ENCODE measurements around the gene CHST5. TPM values are rescaled to one million over a fixed set of nuclear protein-coding genes. Genes with fewer than 3 reads are reported as not detected.
A peak's percentile ranks its signal among the peaks of the same experiment; 100 is the strongest.
"Not testable (repeated sequence)": the region's sequence is repeated elsewhere in the genome, so short reads cannot be mapped to it uniquely, and the experiment has no call there.

CHST5 gene
- total and polyA plus RNA-seq, 7 donors, result 0.41 to 18.3 (median 15.0) TPM; not detected in 3

DNA sequence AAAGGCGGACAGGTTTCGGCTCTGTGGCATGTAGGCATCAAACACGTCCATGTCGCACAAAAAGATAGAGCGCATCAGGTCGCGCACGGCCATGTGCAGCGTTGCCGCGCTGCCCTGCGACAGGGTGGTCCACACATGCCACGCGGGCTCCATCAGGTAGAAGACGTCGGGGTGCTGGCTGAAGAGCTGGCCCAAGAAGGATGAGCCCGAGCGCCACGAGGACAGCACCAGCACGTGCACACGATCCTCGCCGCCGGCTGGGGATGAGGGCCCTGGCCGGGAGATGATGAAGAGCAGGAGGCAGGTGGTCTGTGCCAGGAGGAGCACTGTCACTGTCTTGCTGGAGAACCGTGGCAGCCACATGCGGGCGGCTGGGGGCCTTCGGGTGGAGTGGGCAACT, 5.9 kb downstream of the CHST5 start:
- DNase-seq, result no peak
- Histone ChIP-seq H3K27me3 (no peaks in the 10 kb centered on the region), H3K27ac (no peak overlapping the region), H3K4me3 (no peak overlapping the region), H3K4me1 (no peaks in the 10 kb centered on the region), H3K36me3 (no peaks in the 10 kb centered on the region), H3K9me3 (no peaks in the 10 kb centered on the region)
- intact Hi-C loops (cut with DNase I), result no loop called here
- 97% methylated on average over 29 of the region's 29 CpGs for WGBS, 2 donors
- TF ChIP-seq POLR2AphosphoS5 (IDR thresholded peaks at IDR 0.05) (no peak), EP300 (IDR thresholded peaks at IDR 0.05) (no peak), POLR2A (IDR thresholded peaks at IDR 0.05) (no peak)
- TF ChIP-seq, protein P1, sequence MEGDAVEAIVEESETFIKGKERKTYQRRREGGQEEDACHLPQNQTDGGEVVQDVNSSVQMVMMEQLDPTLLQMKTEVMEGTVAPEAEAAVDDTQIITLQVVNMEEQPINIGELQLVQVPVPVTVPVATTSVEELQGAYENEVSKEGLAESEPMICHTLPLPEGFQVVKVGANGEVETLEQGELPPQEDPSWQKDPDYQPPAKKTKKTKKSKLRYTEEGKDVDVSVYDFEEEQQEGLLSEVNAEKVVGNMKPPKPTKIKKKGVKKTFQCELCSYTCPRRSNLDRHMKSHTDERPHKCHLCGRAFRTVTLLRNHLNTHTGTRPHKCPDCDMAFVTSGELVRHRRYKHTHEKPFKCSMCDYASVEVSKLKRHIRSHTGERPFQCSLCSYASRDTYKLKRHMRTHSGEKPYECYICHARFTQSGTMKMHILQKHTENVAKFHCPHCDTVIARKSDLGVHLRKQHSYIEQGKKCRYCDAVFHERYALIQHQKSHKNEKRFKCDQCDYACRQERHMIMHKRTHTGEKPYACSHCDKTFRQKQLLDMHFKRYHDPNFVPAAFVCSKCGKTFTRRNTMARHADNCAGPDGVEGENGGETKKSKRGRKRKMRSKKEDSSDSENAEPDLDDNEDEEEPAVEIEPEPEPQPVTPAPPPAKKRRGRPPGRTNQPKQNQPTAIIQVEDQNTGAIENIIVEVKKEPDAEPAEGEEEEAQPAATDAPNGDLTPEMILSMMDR (IDR thresholded peaks at IDR 0.05), result no peak

DNA sequence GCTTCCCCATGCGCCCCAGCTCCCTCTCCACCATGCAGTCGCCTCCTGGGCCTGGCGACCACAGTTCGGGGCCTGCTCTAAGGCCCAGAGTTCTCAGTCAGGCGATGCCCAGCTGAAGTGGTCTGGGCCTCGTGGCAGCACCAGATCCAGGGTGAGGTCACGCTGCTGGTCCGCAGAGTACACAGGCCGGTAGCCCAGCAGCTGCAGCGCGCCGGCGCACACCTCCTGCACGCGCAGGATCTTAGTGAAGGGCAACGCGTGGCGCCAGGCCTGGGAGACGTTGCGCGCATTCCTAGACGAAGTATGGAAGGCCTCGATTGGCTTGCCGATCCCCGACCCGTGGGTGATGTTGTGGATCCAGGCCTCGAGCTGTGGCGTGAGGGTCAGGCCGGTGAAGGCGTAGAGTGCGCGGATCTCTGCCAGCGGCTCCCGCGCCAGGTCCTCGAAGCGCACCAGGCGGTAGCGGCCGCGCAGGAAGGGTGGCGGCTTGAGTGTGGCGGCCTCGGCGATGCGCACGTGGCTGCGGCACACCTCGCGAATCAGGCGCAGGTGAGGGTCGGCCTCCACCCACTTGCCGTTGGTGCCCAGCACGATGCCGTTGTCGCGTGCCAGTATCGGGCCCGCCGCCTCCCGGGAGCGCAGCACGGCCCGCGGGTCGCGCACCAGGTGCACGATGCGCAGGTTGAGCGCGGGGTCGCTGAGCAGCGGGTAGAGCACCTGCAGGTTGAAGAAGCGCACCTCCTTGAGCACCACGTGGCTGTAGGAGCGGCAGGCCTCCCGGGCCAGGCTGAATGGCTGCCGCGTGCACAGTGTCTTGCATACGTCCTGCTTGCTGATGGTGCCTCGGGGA, 6.6 kb downstream of the CHST5 start:
- intact Hi-C loops (cut with DNase I), result no loop called here
- DNase-seq, result no peak
- TF ChIP-seq POLR2AphosphoS5 (IDR thresholded peaks at IDR 0.05) (no peak), EP300 (IDR thresholded peaks at IDR 0.05) (no peak), POLR2A (IDR thresholded peaks at IDR 0.05) (no peak)
- TF ChIP-seq, protein P1 (IDR thresholded peaks at IDR 0.05), result no peak
- no peak overlapping the region for H3K4me3 ChIP-seq
- no peaks in the 10 kb centered on the region for H3K9me3 ChIP-seq
- no peak overlapping the region for H3K27ac ChIP-seq
- WGBS, 2 donors, result 96 to 98% methylated on average over 81 of the region's 81 CpGs
- H3K4me1 ChIP-seq, result no peaks in the 10 kb centered on the region
- H3K27me3 ChIP-seq, result no peaks in the 10 kb centered on the region
- no peaks in the 10 kb centered on the region for H3K36me3 ChIP-seq

DNA sequence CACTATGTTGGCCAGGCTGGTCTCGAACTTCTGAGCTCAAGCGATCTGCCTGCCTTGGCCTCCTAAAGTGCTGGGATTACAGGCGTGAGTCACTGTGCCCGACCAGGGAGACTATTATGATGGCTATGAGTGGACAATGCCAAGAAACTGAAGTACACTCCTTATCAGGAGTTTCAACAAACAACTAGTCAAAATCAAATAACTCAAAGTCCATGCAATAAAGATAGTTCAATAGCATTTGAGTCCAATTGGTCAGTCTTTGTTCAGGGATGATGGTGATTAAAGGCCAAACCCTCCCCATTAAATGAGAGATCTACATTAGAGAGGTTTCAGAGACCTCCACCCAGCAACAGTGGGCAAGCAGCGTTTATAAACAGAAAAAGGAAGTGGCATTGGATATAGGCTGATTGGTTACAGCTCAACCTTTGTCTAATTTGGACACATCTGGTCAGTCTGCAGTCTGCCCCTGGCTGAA, 8.0 kb downstream of the CHST5 start:
- no peaks in the 10 kb centered on the region for H3K9me3 ChIP-seq
- no peaks in the 10 kb centered on the region for H3K27me3 ChIP-seq
- H3K4me1 ChIP-seq, result no peaks in the 10 kb centered on the region
- H3K4me3 ChIP-seq, result no peak overlapping the region
- no peak for DNase-seq
- intact Hi-C loops (cut with DNase I), result no loop called here
- 17 to 65% methylated on average over 5 of the region's 5 CpGs for WGBS, 2 donors
- H3K36me3 ChIP-seq, result no peaks in the 10 kb centered on the region
- no peak overlapping the region for H3K27ac ChIP-seq
- no peak for TF ChIP-seq EP300 (IDR thresholded peaks at IDR 0.05)
- no peak for TF ChIP-seq POLR2AphosphoS5 (IDR thresholded peaks at IDR 0.05)

DNA sequence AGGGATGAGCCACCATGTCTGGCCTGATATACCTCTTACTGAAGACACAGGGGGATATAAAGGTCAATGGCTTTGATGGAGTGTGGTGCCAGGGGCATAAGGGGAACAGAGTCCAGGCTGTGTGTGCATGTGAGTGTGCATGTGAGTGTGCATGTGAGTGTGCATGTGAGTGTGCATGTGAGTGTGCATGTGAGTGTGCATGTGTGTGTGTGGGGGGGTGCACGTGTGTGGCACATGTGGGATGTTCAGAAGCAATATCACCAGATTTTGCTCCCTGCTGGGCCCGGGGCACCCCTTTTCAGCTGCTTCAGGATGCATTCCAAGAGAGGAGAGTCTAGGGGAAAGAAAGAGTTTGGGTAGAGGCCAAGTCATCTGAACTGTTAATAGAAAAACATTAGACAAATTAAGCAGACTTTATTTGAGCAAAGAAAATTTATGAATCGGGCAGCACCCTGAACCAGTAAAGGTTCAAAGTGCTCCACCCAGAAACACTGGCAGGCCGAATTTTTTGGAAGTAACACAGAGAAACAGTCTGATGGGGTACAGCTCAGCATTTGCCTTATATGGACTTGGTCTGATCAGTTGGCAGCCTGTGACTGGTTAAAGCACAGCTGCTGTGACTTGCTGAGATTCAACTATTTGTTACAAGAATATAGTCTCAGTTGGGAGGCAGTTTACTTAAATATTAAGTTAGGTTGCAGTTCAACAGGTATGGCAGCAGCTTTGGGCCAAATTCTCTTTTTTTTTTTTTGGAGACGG, 9.7 kb downstream of the CHST5 start:
- whole genome bisulfite sequencing, 2 donors, result 91 to 95% methylated on average over 5 of the region's 5 CpGs
- H3K9me3 ChIP-seq, result no peaks in the 10 kb centered on the region
- H3K4me1 ChIP-seq, result no peaks in the 10 kb centered on the region
- no peak for DNase-seq
- no peaks in the 10 kb centered on the region for H3K36me3 ChIP-seq
- intact Hi-C loops (cut with DNase I), result no loop called here
- TF ChIP-seq, protein P1 (IDR thresholded peaks at IDR 0.05), result no peak
- TF ChIP-seq POLR2AphosphoS5 (IDR thresholded peaks at IDR 0.05), result no peak
- no peak for TF ChIP-seq EP300 (IDR thresholded peaks at IDR 0.05)
- no peak for TF ChIP-seq POLR2A (IDR thresholded peaks at IDR 0.05)
- H3K27me3 ChIP-seq, result no peaks in the 10 kb centered on the region
- H3K27ac ChIP-seq, result no peak overlapping the region
- H3K4me3 ChIP-seq, result no peak overlapping the region

DNA sequence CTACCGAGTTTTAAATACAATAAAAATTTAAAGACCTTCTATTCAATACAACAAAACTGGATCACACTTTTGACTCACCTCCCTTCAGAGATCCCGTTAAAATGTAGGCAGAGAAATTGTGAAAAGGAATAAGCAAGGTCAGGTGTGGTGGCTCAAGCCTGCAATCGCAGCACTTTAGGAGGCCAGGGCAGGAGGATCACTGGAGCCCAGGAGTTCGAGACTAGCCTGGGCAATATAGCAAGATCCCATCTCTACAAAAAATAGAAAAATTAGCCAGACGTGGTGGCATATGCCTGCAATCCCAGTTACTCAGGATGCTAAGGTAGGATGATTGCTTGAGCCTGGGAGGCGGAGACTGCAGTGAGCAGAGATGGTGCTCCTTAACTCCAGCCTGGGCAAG, 16.7 kb downstream of the CHST5 start:
- no peak for DNase-seq
- 84 to 89% methylated on average over 6 of the region's 6 CpGs for WGBS, 2 donors
- intact Hi-C loops (cut with DNase I), result loop anchor here (5.0 kb wide), 1 partner anchor 38 kb away; the partner anchor contains the start of gene TMEM231
- Histone ChIP-seq H3K4me1 (peaks cover 0 to 11% (median 9%) of the 10 kb centered on the region in 4 donors), H3K9me3 (no peaks in the 10 kb centered on the region), H3K27ac (no peak overlapping the region), H3K4me3 (no peak overlapping the region), H3K27me3 (no peaks in the 10 kb centered on the region), H3K36me3 (no peaks in the 10 kb centered on the region)
- TF ChIP-seq POLR2AphosphoS5 (IDR thresholded peaks at IDR 0.05), result no peak
- TF ChIP-seq EP300 (IDR thresholded peaks at IDR 0.05), result no peak
- TF ChIP-seq, protein P1 (IDR thresholded peaks at IDR 0.05), result no peak
- TF ChIP-seq POLR2A (IDR thresholded peaks at IDR 0.05), result no peak

DNA sequence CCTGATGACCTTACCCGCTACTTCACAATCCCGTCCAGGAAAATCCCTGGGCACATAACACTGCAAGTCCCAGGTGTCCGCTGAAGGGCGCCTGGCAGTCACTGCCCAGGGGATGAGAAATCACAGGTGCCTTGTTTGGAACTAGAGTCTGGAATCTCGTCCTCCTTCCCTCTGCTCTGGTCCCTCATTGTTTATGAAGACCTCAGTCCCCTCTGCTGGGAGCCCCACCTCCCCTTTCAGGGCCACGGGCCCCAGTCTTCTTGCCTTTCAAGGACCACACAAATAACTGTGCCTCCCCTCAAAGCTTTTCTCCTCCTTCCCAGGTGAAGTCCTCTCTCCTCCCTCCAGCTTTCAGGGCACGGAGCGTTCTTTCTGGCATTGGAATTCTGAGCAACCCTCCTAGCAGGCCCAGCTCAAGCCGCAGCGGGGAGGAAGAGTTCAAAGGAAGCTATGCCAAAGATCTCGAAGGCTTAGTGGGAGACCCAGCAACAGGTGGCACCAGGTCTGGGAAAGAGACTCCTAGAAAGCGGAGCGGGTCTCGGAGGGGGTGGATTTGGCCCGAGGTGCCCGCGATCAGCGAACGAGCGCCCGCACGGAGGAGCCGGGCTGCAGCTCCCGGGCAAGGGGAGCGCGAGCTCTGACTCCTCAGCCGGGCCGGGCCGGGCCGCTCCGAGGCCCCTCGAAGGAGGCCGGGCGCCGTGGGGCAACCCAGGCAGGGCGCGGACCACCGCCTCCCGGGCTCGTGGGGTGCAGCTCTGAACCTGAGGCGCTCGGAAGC, 19.5 kb downstream of the CHST5 start:
- DNase-seq, H3K36me3 ChIP-seq, H3K9me3 ChIP-seq, H3K27me3 ChIP-seq: not testable (repeated sequence)
- intact Hi-C loops (cut with DNase I), result loop anchor here (2.0 to 5.0 kb wide), 4 partner anchors 41 to 130 kb away; partner anchors contain the start of genes ADAT1, KARS1, TERF2IP and TMEM170A
- 4 to 10% methylated on average over 42 of the region's 42 CpGs for WGBS, 2 donors
- peak overlapping the region; percentile 86 to 95 (median 90) for H3K4me3 ChIP-seq
- H3K4me1 ChIP-seq, result peaks cover 0 to 11% (median 9%) of the 10 kb centered on the region in 4 donors
- peak overlapping the region; percentile 96 to 99 (median 98) for H3K27ac ChIP-seq
